Upper lobe of left lung (tissue), 6 donors: ENCODE data around the gene UNKL. TPM values are rescaled to one million over a fixed set of nuclear protein-coding genes. Genes with fewer than 3 reads are reported as not detected.
A peak's percentile ranks its signal among the peaks of the same experiment; 100 is the strongest.

Experiments used
- ATAC-seq, 2 donors: fragments of 200-7000 bp; cut with Tn5 transposase; one replicate each; pipeline ENCODE4 v1.9.1; 2022; ENCODE audit warnings: mild to moderate bottlenecking in 2 of 2, moderate library complexity in 2 of 2; ENCODE audit not compliant: low FRiP score in 2 of 2
- DNase-seq, 2 donors: peaks; one replicate each; pipeline ENCODE4 v3.0.0-alpha.2; 2019 to 2020
- H3K27ac ChIP-seq, 4 donors: fragments of 200-600 bp; sonication (generic); one replicate each; pipeline ENCODE4 v1.5.1; 2016 to 2019
- H3K27me3 ChIP-seq, 4 donors: fragments of 200-600 bp; sonication (generic); one replicate each; pipeline ENCODE4 v1.5.1; 2017 to 2019
- H3K36me3 ChIP-seq, 4 donors: fragments of 200-600 bp; sonication (generic); one replicate each; pipeline ENCODE4 v1.5.1; 2016 to 2019
- H3K4me1 ChIP-seq, 4 donors: fragments of 200-600 bp; sonication (generic); one replicate each; pipeline ENCODE4 v1.5.1; 2018 to 2019
- H3K4me3 ChIP-seq, 4 donors: fragments of 200-600 bp; sonication (generic); one replicate each; pipeline ENCODE4 v1.5.1; 2017 to 2019; ENCODE audit warnings: mild to moderate bottlenecking in 2 of 4, moderate library complexity in 1 of 4
- H3K9me3 ChIP-seq, 4 donors: fragments of 200-600 bp; sonication (generic); one replicate each; pipeline ENCODE4 v1.5.1; 2018 to 2019
- EP300 ChIP-seq, 4 donors: sonication (generic); formaldehyde crosslinking; IDR thresholded peaks; one replicate each; pipeline ENCODE4 v1.5.1; 2017; ENCODE audit warnings: antibody characterized with exemption in 4 of 4, control low read depth in 2 of 4
- POLR2A ChIP-seq, 4 donors: fragments of 450-650 bp; IDR thresholded peaks; one replicate each; pipeline ENCODE4 v1.5.1; 2016 to 2017; ENCODE audit warnings: antibody characterized with exemption in 4 of 4, mild to moderate bottlenecking in 2 of 4
- POLR2AphosphoS5 ChIP-seq, 2 donors: sonication (generic); formaldehyde crosslinking; IDR thresholded peaks; one replicate each; pipeline ENCODE4 v1.5.1; 2017; ENCODE audit warnings: antibody characterized with exemption in 2 of 2
- WGBS, 2 donors: methylation state at CpG; one replicate each; pipeline ENCODE4 v1.1.5; 2017 to 2018; 5-methylcytosine and 5-hydroxymethylcytosine counted together
- total RNA-seq, 6 donors: library from RNA; depleted of rRNA in 4 of 6; stranded (reverse); fragments of >200 nt in 4 of 6; gene quantifications; one replicate each; pipeline versions ENCODE4 v1.1.0 to v1.2.1, GENCODE V29; 2016 to 2021
- TF ChIP-seq, protein P1 (sequence below), 6 experiments: fragments of 450-650 bp in 4 of 6; fragments of 200-600 bp in 2 of 6; sonication (generic) in 2 of 6; IDR thresholded peaks; one replicate each; pipeline ENCODE4 v1.5.1; 2016 to 2019; ENCODE audit warnings: antibody characterized with exemption in 6 of 6
- donor health status: DM: no; HTN: no; CAD: no; lungs with moderate emphysema.
- donor health status: DM: no; HTN: yes; CAD: no; lungs with severe emphysema.

UNKL gene
- total RNA-seq, 6 donors from 2014 or later: 7.6 to 83.8 (median 28.0) TPM

DNA sequence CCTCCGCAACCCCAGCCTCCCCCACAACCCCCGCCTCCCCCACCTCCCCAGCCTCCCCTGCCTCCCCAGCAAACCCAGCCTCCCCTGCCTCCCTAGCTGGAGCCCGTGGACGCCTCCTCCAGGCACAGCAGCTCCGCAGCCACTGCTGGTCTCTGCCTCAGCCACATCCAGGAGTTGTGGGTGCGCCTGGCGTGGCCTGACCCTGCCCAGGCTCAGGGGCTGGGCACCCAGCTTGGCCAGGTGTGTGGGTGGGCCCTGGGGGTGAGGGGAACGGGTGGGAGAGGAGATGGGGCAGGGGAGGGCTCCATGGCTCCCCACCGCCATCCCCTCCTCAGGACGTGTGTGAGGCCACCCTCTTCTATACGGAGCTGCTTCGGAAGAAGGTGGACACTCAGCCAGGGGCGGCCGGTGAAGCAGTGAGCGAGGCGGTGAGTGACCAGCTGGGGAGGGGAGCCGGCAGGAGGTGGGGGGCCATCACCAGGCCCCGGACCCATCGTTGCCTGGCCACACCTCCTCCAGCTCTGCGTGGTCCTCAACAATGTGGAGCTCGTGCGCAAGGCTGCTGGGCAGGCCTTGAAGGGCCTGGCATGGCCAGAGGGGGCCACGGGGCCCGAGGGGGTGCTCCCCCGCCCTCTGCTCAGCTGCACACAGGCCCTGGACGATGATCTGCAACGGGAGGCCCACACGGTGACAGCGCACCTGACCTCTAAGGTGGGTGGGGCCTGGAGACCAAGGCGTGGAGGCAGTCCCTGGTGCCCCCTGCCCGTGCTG lies 68.7 kb downstream of the UNKL start:
- Histone ChIP-seq H3K27me3 (no peaks in the 10 kb centered on the region), H3K9me3 (no peaks in the 10 kb centered on the region), H3K4me3 (no peak overlapping the region), H3K27ac (no peak overlapping the region), H3K36me3 (peaks cover 0 to 31% (median 22%) of the 10 kb centered on the region in 4 donors), H3K4me1 (peaks cover 16 to 30% (median 22%) of the 10 kb centered on the region in 4 donors)
- DNase-seq (peak in 1 of 2 donors; percentile 75), ATAC-seq (no peak)
- 73 to 86% methylated on average over 7 to 24 of the region's 31 CpGs for WGBS, 2 donors
- TF ChIP-seq EP300 (IDR thresholded peaks at IDR 0.05) (no peak), POLR2A (IDR thresholded peaks at IDR 0.05) (no peak), POLR2AphosphoS5 (IDR thresholded peaks at IDR 0.05) (no peak)
- TF ChIP-seq, protein P1, sequence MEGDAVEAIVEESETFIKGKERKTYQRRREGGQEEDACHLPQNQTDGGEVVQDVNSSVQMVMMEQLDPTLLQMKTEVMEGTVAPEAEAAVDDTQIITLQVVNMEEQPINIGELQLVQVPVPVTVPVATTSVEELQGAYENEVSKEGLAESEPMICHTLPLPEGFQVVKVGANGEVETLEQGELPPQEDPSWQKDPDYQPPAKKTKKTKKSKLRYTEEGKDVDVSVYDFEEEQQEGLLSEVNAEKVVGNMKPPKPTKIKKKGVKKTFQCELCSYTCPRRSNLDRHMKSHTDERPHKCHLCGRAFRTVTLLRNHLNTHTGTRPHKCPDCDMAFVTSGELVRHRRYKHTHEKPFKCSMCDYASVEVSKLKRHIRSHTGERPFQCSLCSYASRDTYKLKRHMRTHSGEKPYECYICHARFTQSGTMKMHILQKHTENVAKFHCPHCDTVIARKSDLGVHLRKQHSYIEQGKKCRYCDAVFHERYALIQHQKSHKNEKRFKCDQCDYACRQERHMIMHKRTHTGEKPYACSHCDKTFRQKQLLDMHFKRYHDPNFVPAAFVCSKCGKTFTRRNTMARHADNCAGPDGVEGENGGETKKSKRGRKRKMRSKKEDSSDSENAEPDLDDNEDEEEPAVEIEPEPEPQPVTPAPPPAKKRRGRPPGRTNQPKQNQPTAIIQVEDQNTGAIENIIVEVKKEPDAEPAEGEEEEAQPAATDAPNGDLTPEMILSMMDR (IDR thresholded peaks at IDR 0.05): no peak

DNA sequence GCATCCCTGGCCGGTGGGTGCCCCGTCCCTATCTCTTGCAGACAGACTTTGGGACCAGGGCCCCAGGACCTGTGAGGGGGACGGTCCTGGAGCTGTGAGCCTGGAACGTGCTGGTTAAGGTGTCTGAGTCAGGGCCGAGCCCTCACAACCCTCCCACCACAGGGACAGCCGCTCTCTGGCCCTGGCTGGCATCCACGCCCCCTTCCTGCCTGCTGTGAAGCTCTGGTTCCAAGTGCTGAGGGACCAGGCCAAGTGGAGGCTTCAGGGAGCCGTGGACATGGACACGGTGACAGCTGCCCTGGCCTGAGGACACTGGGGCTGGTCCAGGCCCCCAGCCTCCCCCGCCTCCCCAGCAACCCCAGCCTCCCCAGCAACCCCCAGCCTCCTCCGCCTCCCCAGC lies 69.4 kb downstream of the UNKL start:
- TF ChIP-seq POLR2AphosphoS5 (IDR thresholded peaks at IDR 0.05) (no peak), POLR2A (IDR thresholded peaks at IDR 0.05) (no peak), EP300 (IDR thresholded peaks at IDR 0.05) (no peak)
- TF ChIP-seq, protein P1 (IDR thresholded peaks at IDR 0.05): no peak
- Histone ChIP-seq H3K27me3 (no peaks in the 10 kb centered on the region), H3K27ac (no peak overlapping the region), H3K4me1 (peaks cover 9 to 22% (median 16%) of the 10 kb centered on the region in 4 donors), H3K36me3 (peaks cover 0 to 28% (median 22%) of the 10 kb centered on the region in 4 donors), H3K4me3 (no peak overlapping the region), H3K9me3 (no peaks in the 10 kb centered on the region)
- peak in 1 of 2 donors; percentile 56 for DNase-seq
- WGBS, 2 donors: 84% methylated on average over 5 of the region's 11 CpGs; no CpG with 5 or more reads in 1 of the 2 donors
- no peak for ATAC-seq

DNA sequence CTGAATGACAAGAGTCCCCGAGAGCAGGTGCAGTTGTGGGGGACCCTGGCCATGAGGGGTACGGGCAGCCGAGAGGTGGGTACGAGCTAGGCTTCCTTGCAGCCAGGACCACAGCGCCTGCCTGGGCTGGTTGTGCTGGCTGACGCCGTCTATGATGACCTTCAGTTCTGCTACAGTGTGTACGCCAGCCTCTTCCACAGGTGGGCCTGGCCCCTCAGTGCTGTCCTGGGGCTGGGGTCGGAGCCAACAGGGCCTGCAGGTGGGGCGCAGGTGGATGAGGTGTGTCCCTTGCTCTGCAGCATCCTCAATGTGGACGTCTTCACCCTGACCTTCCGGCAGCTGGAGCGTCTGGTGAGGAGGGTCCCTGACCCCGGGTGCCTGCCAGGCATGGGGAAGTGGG lies 70.0 kb downstream of the UNKL start:
- H3K4me3 ChIP-seq: no peak overlapping the region
- no peak overlapping the region for H3K27ac ChIP-seq
- TF ChIP-seq, protein P1 (IDR thresholded peaks at IDR 0.05): no peak
- TF ChIP-seq EP300 (IDR thresholded peaks at IDR 0.05) (no peak), POLR2AphosphoS5 (IDR thresholded peaks at IDR 0.05) (no peak), POLR2A (IDR thresholded peaks at IDR 0.05) (no peak)
- peaks cover 0 to 22% (median 19%) of the 10 kb centered on the region in 4 donors for H3K36me3 ChIP-seq
- H3K9me3 ChIP-seq: no peaks in the 10 kb centered on the region
- H3K4me1 ChIP-seq: peaks cover 9 to 19% (median 16%) of the 10 kb centered on the region in 4 donors
- no peaks in the 10 kb centered on the region for H3K27me3 ChIP-seq
- WGBS, 2 donors: 87 to 92% methylated on average over 4 to 10 of the region's 14 CpGs
- DNase-seq (no peak), ATAC-seq (no peak)

DNA sequence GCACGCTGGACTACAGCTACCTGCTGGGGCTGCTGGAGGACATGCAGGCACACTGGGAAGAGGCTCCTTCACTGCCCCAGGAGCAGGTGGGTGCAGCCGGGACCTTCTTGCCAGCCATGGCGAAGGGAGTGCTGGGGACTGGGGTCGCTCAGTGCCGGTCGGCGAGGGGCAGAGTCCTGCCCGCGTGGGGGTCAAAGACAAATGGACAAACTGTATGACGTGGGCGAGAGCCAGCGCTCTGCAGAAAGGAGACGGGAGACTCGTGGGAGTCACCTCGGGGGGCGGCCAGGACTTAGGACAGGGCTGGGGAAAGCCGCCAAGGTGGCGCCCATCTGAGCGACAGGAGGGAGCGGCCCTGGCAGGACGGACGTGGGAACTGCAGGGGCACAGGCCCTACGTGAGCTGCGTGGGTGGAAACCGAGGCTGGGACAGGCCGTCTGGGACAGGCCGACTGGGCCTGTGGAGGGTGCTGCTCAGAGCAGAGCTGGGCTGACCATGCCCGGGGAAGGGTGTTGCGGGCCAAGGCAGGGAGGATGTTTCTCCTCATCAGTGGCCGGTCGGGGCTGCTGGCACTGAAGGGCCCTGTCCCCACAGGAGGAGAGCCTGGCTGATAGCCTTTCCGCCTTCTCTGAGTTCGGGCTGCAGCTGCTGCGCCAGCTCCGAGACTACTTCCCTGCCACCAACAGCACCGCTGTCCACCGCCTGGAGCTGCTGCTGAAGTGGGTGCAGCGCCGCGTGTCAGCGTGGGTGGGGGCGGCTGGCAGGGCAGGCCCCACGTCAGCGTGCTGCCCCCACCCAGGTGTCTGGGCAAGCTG lies 70.9 kb downstream of the UNKL start:
- no peak overlapping the region for H3K27ac ChIP-seq
- peaks cover 0 to 13% (median 10%) of the 10 kb centered on the region in 4 donors for H3K36me3 ChIP-seq
- no peaks in the 10 kb centered on the region for H3K27me3 ChIP-seq
- H3K4me1 ChIP-seq: peaks cover 9 to 19% (median 16%) of the 10 kb centered on the region in 4 donors
- WGBS, 2 donors: 30 to 63% methylated on average over 24 to 41 of the region's 44 CpGs
- no peak for ATAC-seq
- DNase-seq: peak in 1 of 2 donors; percentile 83
- no peaks in the 10 kb centered on the region for H3K9me3 ChIP-seq
- peak overlapping the region in 3 of 4 donors; percentile 16 to 41 (median 33) for H3K4me3 ChIP-seq
- no peak for TF ChIP-seq POLR2AphosphoS5 (IDR thresholded peaks at IDR 0.05)
- TF ChIP-seq, protein P1 (IDR thresholded peaks at IDR 0.05): peak in 1 of 6 experiments; percentile 4
- no peak for TF ChIP-seq EP300 (IDR thresholded peaks at IDR 0.05)
- TF ChIP-seq POLR2A (IDR thresholded peaks at IDR 0.05): no peak
